Activated CD4-positive, alpha-beta T cell treated with anti-CD3 and anti-CD28 coated beads, Interleukin-2, Interleukin-6, amounts not matched to agents 100 ng/mL and 50 ng/mL, durations not matched to agents 16 hours and 8 hours (primary cell): ENCODE data around the gene UBAC2.
"Not testable (repeated sequence)": the region's sequence is repeated elsewhere in the genome, so short reads cannot be mapped to it uniquely, and the experiment has no call there.

Experiments used
- DNase-seq: peaks from one replicate; pipeline ENCODE4 v3.0.0-alpha.2; 2020

Gene UBAC2

GRCh38 chr13:99249606-99250005 is 49.0 kb downstream of the UBAC2 start:
- not testable (repeated sequence) for DNase-seq

DNA sequence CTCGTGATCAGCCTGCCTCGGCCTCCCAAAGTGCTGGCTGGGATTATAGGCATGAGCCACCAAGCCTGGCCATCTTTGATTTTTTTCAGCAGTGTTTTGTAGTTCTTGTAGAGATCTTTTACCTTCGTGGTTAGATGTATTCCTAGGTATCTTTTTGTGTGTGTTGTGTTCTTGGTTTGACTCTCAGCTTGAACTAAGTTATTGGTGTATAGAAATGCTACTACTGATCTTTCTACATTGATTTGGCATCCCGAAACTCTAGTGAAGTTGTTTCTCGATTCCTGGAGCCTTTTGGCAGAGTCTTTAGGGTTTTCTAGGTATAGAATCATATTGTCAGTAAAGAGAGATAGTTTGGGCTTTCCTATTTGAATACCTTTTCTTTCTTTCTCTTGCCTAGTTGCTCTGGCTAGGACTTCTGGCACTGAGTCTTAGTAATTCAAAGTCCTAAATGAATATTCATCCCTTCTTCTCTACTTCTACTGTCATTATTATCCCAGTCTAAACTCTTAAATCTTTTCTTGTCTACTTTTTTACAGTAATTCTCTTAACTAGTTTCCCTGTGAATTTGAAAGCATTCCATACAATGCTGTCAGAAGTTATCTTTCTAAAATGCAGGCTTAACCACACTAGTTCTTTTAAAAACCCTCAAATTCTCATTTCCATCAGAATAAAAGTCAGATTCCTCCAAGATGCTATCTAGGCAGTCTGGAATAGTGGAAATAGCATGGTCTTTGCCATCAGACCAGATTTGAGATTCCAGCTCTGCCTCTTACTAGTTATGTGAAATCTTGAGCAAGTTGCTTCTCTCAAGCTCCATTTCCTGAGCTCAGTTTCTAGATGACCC is 50.5 kb downstream of the UBAC2 start:
- peak; percentile 76 for DNase-seq

DNA sequence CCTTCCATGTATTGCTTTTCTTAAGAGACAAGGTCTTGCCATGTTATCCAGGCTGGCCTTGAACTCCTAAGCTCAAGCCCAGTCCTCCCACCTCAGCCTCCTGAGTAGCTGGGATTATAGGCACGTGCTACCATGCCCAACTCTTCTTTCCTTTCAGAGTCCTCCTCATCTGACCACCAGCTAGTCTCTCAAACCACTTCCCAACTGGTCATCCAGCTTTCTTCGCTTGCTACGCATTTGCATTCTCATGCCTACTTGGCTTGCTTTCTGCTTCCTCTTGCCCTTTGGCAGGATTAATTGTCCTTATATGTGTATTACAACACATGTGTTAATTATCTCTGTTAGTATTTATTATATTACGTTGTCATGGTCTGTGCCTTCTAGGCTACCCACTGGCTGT is 51.3 kb downstream of the UBAC2 start:
- DNase-seq, result no peak

DNA sequence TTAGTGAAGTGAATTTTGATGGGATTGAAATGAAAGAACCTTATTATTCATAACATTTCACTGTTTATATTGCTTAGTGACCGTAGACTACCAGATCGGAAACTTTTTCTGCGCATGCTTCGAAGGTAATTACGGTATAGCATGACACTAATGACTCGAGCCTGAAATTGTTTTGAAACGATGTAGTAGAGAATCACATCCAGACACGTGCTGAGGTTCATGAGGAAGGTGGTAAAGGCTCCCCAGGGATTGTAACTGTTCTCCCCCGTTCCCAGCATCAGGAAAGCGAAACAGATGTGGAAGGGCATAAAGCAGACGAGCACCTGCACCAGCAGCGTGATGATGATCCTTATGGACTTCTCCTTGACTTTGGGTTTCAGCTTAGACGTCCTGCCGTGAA is 54.2 kb downstream of the UBAC2 start:
- no peak for DNase-seq

DNA sequence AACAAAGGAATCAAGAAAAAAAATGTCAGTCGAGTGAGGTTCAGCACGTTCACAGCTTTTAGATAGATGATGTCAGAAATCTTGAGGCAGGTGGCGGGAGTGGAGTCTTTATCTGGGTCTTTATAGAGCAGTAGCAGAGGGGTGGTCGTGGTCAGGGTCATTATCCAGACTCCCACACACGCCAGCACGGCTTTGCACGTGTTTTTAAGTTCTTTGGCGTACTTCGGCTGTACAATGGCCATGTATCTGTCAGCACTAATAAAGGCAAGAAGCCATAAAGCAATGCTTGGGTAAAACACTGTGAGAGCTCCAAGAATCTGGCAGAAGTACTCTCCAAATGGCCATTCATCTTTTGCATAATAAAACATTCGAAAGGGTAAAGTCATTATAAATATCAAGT is 54.6 kb downstream of the UBAC2 start:
- no peak for DNase-seq

DNA sequence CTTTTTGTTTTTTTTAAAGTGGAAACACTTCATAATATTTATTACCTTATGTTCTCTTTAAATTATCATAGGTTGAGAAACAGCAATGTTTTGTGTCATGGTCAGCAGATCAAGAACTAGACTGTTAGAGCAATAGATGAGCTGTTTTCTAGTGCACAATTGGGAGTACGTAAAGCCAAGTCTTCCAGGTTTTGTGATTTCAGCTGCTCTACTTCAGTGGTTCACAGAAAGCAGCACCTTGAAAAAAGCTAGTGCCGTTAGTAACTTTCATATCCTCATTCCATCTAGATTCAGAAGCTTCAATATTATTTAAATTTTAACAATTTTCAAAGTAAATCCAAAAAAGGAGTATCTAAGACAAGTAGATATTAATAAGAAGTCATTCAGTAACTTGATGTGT is 55.6 kb downstream of the UBAC2 start:
- no peak for DNase-seq

DNA sequence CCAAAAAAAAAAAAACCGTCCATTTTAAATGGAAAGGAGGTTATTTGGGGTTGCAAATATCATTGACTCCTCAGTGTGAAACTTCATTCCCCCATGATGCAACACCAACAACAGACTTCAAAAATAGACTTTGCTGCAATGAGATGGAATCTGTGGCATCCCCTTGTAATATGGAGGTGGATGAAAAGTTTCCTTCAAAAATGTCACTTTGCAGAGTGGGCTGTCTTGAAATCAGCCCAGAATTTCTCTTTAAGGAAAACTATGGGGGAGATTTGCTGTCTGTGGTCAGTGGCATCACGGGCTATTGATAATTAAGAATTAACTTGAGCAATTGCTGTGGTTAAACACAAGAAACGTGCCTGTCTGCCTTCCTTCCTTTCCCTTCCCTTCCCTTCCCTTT is 56.1 kb downstream of the UBAC2 start:
- DNase-seq, result no peak

- DNase-seq, result no peak
These were observed 56.6 kb downstream of the UBAC2 start for GRCh38 chr13:99257291-99257690.

DNA sequence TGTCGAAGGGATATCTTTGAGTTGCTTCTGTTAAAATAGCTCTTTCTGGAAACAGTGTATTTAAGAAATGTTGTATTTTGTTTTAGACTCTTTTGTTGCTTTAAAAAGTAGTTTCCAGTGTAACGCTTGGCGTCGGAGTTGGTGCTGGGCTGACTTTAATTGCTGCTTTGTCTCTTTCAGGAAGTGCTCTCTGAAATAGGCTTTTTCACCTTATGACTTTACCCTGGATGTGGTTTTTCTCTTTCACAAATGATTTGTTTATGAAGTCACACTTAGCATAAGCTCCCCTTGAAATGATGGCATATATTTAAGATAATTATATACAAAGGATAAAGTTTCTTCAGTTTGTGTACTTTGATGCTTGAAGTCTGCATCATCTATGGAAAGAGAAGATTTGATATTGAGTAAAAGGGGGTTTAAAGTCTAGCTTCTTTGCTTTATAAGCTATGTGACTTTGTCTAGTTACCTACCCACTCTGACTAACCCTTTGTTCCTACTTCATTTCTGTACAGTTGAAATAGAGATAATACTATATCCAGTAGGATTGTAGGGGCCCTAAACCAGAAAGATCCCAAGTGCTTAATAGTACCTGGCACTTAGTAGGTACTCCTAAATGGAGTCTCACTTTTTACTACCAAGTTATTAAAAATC is 57.7 kb downstream of the UBAC2 start, which contains the start of gene GPR18:
Gene GPR18, minus strand, starts transcription at position 170 of the 651 bp plus-strand sequence. CDS start 2,507 bp downstream, outside the sequence.
- peak; percentile 82 for DNase-seq

GRCh38 chr13:99258946-99259345 is 58.3 kb downstream of the UBAC2 start:
- DNase-seq, result peak; percentile 43

- DNase-seq, result no peak
These were observed 59.6 kb downstream of the UBAC2 start for GRCh38 chr13:99260216-99260615.

DNA sequence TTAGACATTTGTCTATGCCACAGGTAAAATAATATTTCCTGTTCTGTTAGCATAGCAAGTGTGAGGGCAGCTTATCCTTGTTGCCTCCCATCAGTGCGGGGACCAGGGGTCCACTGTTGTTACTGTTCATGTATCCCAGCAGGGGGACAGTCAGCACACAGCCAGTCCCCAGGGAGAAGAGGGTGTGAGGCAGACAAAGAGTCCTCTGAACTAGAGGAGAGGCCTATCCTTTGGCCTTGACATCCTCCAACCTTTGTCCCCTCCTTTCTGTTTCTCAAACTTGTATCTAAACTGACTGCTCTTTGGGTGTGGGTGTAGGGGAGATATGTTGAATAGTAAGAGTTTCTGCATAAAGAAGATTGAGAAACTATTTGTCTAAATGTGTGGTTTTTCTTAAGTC is 60.4 kb downstream of the UBAC2 start:
- DNase-seq, result no peak

DNA sequence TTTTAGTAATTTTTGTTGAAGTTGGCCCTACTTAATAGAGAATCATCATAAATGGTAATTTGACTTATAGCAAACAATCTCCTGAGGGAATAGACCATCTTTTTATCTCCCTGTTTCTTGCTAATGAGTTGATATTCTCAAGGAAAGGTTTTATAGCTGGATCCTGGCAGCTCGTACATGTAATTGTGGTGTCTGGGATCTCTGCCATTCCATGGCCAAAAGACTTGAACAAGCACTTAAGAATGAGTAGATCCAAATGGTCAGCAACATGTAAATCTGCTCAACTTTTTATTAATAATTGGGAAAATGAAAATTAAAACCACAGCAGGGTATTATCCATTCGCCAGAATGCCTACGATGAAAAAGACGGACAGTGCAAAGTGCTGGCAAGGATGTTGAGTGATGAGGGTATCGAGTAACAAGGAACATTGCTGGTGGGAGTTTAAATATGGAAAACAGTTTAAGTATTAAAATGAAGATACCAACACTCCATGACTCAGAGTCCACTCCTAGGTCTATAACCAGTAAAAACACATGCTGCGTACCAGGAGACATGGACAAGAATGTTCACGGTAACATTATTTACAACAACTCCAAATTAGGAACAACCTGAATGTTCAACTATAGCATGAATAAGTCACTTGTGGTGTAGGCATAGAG is 62.6 kb downstream of the UBAC2 start:
- no peak for DNase-seq

- no peak for DNase-seq
These were observed 63.4 kb downstream of the UBAC2 start for GRCh38 chr13:99264051-99264450.

GRCh38 chr13:99265162-99265800 is 64.6 kb downstream of the UBAC2 start:
- peak; percentile 74 for DNase-seq

GRCh38 chr13:99265821-99266426 is 65.3 kb downstream of the UBAC2 start:
- peak; percentile 64 for DNase-seq

GRCh38 chr13:99266827-99267226 is 66.2 kb downstream of the UBAC2 start:
- no peak for DNase-seq

DNA sequence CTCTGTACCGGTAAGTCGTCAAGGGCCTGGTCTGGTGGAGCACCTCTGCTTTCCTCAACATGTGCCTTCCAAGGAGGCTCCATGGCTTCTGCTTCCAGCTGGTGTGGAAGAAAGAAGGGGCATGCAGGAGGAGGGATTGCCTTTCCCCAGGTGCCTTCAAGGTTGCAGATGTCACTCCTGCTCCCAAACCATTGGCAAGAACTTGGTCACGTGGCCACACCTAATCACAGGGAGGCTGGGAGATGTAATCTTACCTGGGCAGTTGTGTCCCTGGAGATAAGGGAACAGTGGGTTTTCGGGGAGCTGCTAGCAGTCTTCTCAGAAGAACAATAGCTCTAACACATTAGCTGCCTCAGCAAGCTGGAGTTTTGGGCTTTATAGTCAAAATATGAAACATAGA is 67.3 kb downstream of the UBAC2 start:
- no peak for DNase-seq

DNA sequence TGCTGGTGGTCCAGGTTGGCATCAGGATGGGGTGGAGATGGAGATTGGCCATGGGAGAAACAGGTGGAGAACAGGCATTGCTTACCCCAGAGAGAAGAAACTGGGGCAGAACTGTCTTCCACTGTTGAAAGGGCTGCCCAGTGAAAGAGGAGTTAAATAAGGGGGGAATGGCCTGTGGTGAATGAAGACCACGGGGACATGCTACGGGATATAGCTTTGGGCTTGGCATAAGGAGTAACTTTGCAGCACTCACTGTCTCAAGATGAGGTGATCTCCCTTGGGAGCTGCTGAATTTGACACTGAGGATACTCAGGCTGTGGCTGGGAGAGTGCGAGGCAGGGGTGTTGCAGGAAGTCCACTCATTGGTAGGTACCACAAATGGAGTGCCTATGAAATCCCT is 68.2 kb downstream of the UBAC2 start:
- DNase-seq, result no peak

DNA sequence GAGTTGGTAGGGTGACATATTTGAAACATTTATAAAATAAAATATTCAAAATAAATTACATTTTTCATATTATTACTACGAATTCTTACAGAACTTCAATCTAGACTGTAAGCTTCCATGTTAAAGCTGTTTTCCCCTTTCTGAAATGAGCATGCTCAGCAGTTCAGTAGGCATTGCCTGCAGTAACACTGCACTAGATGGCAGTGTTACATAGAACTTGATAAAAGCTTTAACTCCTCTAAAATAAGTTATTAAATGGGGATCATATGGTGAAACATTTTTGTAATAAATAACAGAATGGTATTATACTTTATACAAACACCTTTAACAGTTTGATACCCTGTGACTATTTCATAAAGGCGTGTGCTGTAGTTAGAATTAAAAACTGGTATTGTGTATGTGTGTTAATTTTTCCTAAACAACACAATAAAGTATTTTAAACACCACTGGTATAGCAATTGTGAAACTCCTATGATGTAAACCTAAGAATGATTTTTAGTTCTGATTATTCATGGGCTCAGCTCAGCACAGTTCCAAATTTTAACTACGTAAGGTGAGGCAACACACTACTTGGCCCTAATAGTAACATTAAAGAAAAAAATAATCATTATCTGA is 69.1 kb downstream of the UBAC2 start:
- peak; percentile 66 for DNase-seq

DNA sequence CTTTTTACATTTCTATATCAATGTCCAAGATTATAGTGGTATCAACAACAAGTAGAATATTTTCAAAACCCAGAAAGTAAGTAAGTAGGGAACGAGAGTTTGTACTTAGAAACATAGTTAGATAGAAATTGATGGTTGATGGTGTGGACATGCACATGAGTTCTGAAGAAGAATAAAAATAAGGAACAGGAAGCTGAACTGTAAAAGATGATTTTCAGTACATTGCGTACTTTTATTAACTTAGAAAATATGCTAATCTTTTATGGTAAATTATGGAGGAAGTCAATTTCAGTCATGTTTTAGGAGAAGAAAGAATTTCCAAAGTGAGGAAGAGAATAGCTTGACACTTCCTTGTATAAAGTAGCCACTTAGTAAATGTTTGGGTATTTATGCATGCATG is 69.9 kb downstream of the UBAC2 start:
- no peak for DNase-seq

GRCh38 chr13:99271249-99271648 is 70.6 kb downstream of the UBAC2 start:
- DNase-seq, result no peak
